WTC11 (cell line): ENCODE measurements around the gene NOC3L. TPM values are rescaled to one million over a fixed set of nuclear protein-coding genes. Genes with fewer than 3 reads are reported as not detected.

Experiments
- ATAC-seq: fragments of 200-7000 bp; cut with Tn5 transposase; 2 replicates; pipeline ENCODE4 v1.10.0; 2021; ENCODE audit warnings: mild to moderate bottlenecking, moderate library complexity
- CTCF ChIA-PET: fragments of 300-600 bp; sonication (Branson Sonifier 250); formaldehyde crosslinking; loops from one replicate; lab custom pipeline; 2021; ENCODE audit warnings: antibody characterized with exemption; lab: Charles Lee
- POLR2A ChIA-PET: fragments of 350-600 bp; sonication (Branson Sonifier 250); formaldehyde crosslinking; loops from one replicate; lab custom pipeline; 2021; ENCODE audit warnings: antibody characterized with exemption; lab: Charles Lee
- DNase-seq: peaks from one replicate; pipeline ENCODE4 v3.0.0; 2021; ENCODE audit warnings: low spot score
- H3K27ac Mint-ChIP-seq: 2 replicates; pipeline ENCODE4 v1.8.0; 2021; ENCODE audit warnings: mixed read lengths
- H3K27me3 Mint-ChIP-seq: 2 replicates; pipeline ENCODE4 v1.8.0; 2021; ENCODE audit warnings: low read depth, mild to moderate bottlenecking, moderate library complexity, mixed read lengths
- H3K36me3 Mint-ChIP-seq: 2 replicates; pipeline ENCODE4 v1.8.0; 2021; ENCODE audit warnings: mixed read lengths
- H3K4me1 Mint-ChIP-seq: 2 replicates; pipeline ENCODE4 v1.8.0; 2022; ENCODE audit warnings: mixed read lengths
- H3K4me3 Mint-ChIP-seq: 2 replicates; pipeline ENCODE4 v1.8.0; 2021; ENCODE audit warnings: mild to moderate bottlenecking, moderate library complexity, mixed read lengths
- H3K9me3 Mint-ChIP-seq: 2 replicates; pipeline ENCODE4 v1.8.0; 2021; ENCODE audit warnings: mixed read lengths
- ETV6 ChIP-seq: sonication (generic); formaldehyde crosslinking; IDR thresholded peaks from 2 replicates; pipeline ENCODE4 v1.8.1; 2022; ENCODE audit warnings: mild to moderate bottlenecking, missing genetic modification reagents
- NR2C2 ChIP-seq: sonication (generic); formaldehyde crosslinking; IDR thresholded peaks from 2 replicates; pipeline ENCODE4 v1.8.0; 2022; ENCODE audit warnings: mild to moderate bottlenecking, missing genetic modification reagents
- PRRX2 ChIP-seq: fragments of 250-450 bp; sonication (Bioruptor Pico); IDR thresholded peaks from 2 replicates; pipeline ENCODE4 v1.8.0; 2021; ENCODE audit warnings: mild to moderate bottlenecking
- RELA ChIP-seq: sonication (generic); formaldehyde crosslinking; IDR thresholded peaks from 2 replicates; pipeline ENCODE4 v1.8.1; 2022; ENCODE audit warnings: missing genetic modification reagents, mild to moderate bottlenecking, borderline replicate concordance
- SMAD3 ChIP-seq: sonication (generic); formaldehyde crosslinking; IDR thresholded peaks from 2 replicates; pipeline ENCODE4 v1.8.0; 2022; ENCODE audit warnings: missing genetic modification reagents, mild to moderate bottlenecking, borderline replicate concordance
- TEAD1 ChIP-seq: sonication (generic); formaldehyde crosslinking; IDR thresholded peaks from 2 replicates; pipeline ENCODE4 v1.8.0; 2022; ENCODE audit warnings: mild to moderate bottlenecking, missing genetic modification reagents
- ZNF219 ChIP-seq: sonication (generic); formaldehyde crosslinking; IDR thresholded peaks from 2 replicates; pipeline ENCODE4 v1.8.0; 2023; ENCODE audit warnings: missing genetic modification reagents, mild to moderate bottlenecking, borderline replicate concordance
- ZNF232 ChIP-seq: sonication (generic); formaldehyde crosslinking; IDR thresholded peaks from 2 replicates; pipeline ENCODE4 v1.8.0; 2022; ENCODE audit warnings: mild to moderate bottlenecking, missing genetic modification reagents
- ZNF263 ChIP-seq: sonication (generic); formaldehyde crosslinking; IDR thresholded peaks from 2 replicates; pipeline ENCODE4 v1.8.1; 2022; ENCODE audit warnings: low read depth, mild to moderate bottlenecking, moderate library complexity, missing genetic modification reagents
- ZNF416 ChIP-seq: fragments of 250-450 bp; sonication (Bioruptor Pico); IDR thresholded peaks from 2 replicates; pipeline ENCODE4 v1.9.0; 2021; ENCODE audit warnings: mild to moderate bottlenecking, inconsistent platforms
- ZNF423 ChIP-seq: fragments of 250-450 bp; sonication (Bioruptor Pico); IDR thresholded peaks from 2 replicates; pipeline ENCODE4 v2.1.2; 2022; ENCODE audit warnings: mild to moderate bottlenecking, moderate library complexity
- total RNA-seq: library from RNA; stranded (reverse); gene quantifications from 3 replicates; pipeline ENCODE4 v1.2.3, GENCODE V29; 2021
- TF ChIP-seq, protein P1 (sequence below): sonication (generic); formaldehyde crosslinking; IDR thresholded peaks from 2 replicates; pipeline ENCODE4 v1.8.0; 2023; ENCODE audit warnings: missing genetic modification reagents, mild to moderate bottlenecking, borderline replicate concordance
- TF ChIP-seq, protein P2 (sequence below): fragments of 250-450 bp; sonication (Bioruptor Pico); IDR thresholded peaks from 2 replicates; pipeline ENCODE4 v1.9.0; 2021; ENCODE audit warnings: mild to moderate bottlenecking
- TF ChIP-seq, protein P3 (sequence below): sonication (generic); formaldehyde crosslinking; IDR thresholded peaks from 2 replicates; pipeline ENCODE4 v1.8.1; 2023; ENCODE audit warnings: mild to moderate bottlenecking, missing genetic modification reagents
- TF ChIP-seq, protein P4 (sequence below): sonication (generic); formaldehyde crosslinking; IDR thresholded peaks from 2 replicates; pipeline ENCODE4 v1.8.1; 2023; ENCODE audit warnings: mild to moderate bottlenecking, missing genetic modification reagents
- TF ChIP-seq, protein P5 (sequence below): sonication (generic); formaldehyde crosslinking; conservative IDR thresholded peaks from 2 replicates; pipeline ENCODE4 v1.8.1; 2022; ENCODE audit warnings: mild to moderate bottlenecking, missing genetic modification reagents

NOC3L gene
- total RNA-seq, 1 experiment from 2014 or later: 26.1 TPM

GRCh38 chr10:94411304-94411703 lies 48.6 kb upstream of the NOC3L start (continued):
- TF ChIP-seq, protein P1, sequence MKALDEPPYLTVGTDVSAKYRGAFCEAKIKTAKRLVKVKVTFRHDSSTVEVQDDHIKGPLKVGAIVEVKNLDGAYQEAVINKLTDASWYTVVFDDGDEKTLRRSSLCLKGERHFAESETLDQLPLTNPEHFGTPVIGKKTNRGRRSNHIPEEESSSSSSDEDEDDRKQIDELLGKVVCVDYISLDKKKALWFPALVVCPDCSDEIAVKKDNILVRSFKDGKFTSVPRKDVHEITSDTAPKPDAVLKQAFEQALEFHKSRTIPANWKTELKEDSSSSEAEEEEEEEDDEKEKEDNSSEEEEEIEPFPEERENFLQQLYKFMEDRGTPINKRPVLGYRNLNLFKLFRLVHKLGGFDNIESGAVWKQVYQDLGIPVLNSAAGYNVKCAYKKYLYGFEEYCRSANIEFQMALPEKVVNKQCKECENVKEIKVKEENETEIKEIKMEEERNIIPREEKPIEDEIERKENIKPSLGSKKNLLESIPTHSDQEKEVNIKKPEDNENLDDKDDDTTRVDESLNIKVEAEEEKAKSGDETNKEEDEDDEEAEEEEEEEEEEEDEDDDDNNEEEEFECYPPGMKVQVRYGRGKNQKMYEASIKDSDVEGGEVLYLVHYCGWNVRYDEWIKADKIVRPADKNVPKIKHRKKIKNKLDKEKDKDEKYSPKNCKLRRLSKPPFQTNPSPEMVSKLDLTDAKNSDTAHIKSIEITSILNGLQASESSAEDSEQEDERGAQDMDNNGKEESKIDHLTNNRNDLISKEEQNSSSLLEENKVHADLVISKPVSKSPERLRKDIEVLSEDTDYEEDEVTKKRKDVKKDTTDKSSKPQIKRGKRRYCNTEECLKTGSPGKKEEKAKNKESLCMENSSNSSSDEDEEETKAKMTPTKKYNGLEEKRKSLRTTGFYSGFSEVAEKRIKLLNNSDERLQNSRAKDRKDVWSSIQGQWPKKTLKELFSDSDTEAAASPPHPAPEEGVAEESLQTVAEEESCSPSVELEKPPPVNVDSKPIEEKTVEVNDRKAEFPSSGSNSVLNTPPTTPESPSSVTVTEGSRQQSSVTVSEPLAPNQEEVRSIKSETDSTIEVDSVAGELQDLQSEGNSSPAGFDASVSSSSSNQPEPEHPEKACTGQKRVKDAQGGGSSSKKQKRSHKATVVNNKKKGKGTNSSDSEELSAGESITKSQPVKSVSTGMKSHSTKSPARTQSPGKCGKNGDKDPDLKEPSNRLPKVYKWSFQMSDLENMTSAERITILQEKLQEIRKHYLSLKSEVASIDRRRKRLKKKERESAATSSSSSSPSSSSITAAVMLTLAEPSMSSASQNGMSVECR (CRISPR knock-in tag): no peak

GRCh38 chr10:94409021-94409657 lies 46.4 kb upstream of the NOC3L start:
- CTCF ChIA-PET: interaction anchor here (0.7 to 2.5 kb wide), 4 partner anchors 35 to 360 kb away, joined by 3 to 14 read pairs (median 6); no protein-coding TSS in a partner anchor
- Mint-ChIP-seq H3K27me3 (peaks cover 25% of the 10 kb centered on the region), H3K4me1 (peaks cover 4% of the 10 kb centered on the region), H3K4me3 (no peak overlapping the region), H3K9me3 (no peaks in the 10 kb centered on the region), H3K36me3 (no peaks in the 10 kb centered on the region), H3K27ac (no peak overlapping the region)
- no peak for DNase-seq
- TF ChIP-seq TEAD1 (CRISPR knock-in tag) (no peak), ZNF423 (no peak), PRRX2 (CRISPR knock-in tag) (no peak), ZNF232 (no peak), ETV6 (CRISPR knock-in tag) (no peak), NR2C2 (CRISPR knock-in tag) (no peak), ZNF263 (CRISPR knock-in tag) (no peak), ZNF416 (CRISPR knock-in tag) (no peak), ZNF219 (CRISPR knock-in tag) (no peak), RELA (CRISPR knock-in tag) (no peak), SMAD3 (CRISPR knock-in tag) (no peak)
- TF ChIP-seq, protein P2, sequence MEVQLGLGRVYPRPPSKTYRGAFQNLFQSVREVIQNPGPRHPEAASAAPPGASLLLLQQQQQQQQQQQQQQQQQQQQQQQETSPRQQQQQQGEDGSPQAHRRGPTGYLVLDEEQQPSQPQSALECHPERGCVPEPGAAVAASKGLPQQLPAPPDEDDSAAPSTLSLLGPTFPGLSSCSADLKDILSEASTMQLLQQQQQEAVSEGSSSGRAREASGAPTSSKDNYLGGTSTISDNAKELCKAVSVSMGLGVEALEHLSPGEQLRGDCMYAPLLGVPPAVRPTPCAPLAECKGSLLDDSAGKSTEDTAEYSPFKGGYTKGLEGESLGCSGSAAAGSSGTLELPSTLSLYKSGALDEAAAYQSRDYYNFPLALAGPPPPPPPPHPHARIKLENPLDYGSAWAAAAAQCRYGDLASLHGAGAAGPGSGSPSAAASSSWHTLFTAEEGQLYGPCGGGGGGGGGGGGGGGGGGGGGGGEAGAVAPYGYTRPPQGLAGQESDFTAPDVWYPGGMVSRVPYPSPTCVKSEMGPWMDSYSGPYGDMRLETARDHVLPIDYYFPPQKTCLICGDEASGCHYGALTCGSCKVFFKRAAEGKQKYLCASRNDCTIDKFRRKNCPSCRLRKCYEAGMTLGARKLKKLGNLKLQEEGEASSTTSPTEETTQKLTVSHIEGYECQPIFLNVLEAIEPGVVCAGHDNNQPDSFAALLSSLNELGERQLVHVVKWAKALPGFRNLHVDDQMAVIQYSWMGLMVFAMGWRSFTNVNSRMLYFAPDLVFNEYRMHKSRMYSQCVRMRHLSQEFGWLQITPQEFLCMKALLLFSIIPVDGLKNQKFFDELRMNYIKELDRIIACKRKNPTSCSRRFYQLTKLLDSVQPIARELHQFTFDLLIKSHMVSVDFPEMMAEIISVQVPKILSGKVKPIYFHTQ (CRISPR knock-in tag): no peak
- TF ChIP-seq, protein P3, sequence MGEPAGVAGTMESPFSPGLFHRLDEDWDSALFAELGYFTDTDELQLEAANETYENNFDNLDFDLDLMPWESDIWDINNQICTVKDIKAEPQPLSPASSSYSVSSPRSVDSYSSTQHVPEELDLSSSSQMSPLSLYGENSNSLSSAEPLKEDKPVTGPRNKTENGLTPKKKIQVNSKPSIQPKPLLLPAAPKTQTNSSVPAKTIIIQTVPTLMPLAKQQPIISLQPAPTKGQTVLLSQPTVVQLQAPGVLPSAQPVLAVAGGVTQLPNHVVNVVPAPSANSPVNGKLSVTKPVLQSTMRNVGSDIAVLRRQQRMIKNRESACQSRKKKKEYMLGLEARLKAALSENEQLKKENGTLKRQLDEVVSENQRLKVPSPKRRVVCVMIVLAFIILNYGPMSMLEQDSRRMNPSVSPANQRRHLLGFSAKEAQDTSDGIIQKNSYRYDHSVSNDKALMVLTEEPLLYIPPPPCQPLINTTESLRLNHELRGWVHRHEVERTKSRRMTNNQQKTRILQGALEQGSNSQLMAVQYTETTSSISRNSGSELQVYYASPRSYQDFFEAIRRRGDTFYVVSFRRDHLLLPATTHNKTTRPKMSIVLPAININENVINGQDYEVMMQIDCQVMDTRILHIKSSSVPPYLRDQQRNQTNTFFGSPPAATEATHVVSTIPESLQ (CRISPR knock-in tag): no peak
- TF ChIP-seq, protein P4, sequence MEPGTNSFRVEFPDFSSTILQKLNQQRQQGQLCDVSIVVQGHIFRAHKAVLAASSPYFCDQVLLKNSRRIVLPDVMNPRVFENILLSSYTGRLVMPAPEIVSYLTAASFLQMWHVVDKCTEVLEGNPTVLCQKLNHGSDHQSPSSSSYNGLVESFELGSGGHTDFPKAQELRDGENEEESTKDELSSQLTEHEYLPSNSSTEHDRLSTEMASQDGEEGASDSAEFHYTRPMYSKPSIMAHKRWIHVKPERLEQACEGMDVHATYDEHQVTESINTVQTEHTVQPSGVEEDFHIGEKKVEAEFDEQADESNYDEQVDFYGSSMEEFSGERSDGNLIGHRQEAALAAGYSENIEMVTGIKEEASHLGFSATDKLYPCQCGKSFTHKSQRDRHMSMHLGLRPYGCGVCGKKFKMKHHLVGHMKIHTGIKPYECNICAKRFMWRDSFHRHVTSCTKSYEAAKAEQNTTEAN (CRISPR knock-in tag): no peak
- TF ChIP-seq, protein P5, sequence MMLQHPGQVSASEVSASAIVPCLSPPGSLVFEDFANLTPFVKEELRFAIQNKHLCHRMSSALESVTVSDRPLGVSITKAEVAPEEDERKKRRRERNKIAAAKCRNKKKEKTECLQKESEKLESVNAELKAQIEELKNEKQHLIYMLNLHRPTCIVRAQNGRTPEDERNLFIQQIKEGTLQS (CRISPR knock-in tag): no peak
- TF ChIP-seq, all 79 proteins: peak for 0
- POLR2A ChIA-PET: interaction anchor here (0.7 kb wide), 1 partner anchor 231 kb away, joined by 6 read pairs; no protein-coding TSS in a partner anchor
- ATAC-seq: peak; percentile 52
